Measurements from ENCODE around the gene GDAP1L1.
A peak's percentile ranks its signal among the peaks of the same experiment; 100 is the strongest.
"Not testable (repeated sequence)": the region's sequence is repeated elsewhere in the genome, so short reads cannot be mapped to it uniquely, and the experiment has no call there.

GDAP1L1 gene

GRCh38 chr20:44219791-44220190, 27.3 kb upstream of the GDAP1L1 start:
- no peak for DNase-seq (ENCODE audit: low read depth)

GRCh38 chr20:44221368-44221954, 25.6 kb upstream of the GDAP1L1 start:
- DNase-seq (ENCODE audit: low read depth): no peak

GRCh38 chr20:44222027-44222426, 25.1 kb upstream of the GDAP1L1 start:
- DNase-seq (ENCODE audit: low read depth): no peak

GRCh38 chr20:44222633-44223368, 24.3 kb upstream of the GDAP1L1 start:
- DNase-seq (ENCODE audit: low read depth): no peak

GRCh38 chr20:44223721-44224120, 23.4 kb upstream of the GDAP1L1 start:
- DNase-seq (ENCODE audit: low read depth): no peak

- DNase-seq (ENCODE audit: low read depth): no peak
These were observed 22.5 kb upstream of the GDAP1L1 start for GRCh38 chr20:44224637-44225036.

- DNase-seq (ENCODE audit: low read depth): no peak
These were observed 18.4 kb upstream of the GDAP1L1 start for GRCh38 chr20:44228465-44229258.

- no peak for DNase-seq (ENCODE audit: low read depth)
These were observed 15.9 kb upstream of the GDAP1L1 start for GRCh38 chr20:44231193-44231592.

- no peak for DNase-seq (ENCODE audit: low read depth)
These were observed 15.2 kb upstream of the GDAP1L1 start for GRCh38 chr20:44231713-44232468.

GRCh38 chr20:44232469-44232856, 14.6 kb upstream of the GDAP1L1 start:
- DNase-seq (ENCODE audit: low read depth): not testable (repeated sequence)

- no peak for DNase-seq (ENCODE audit: low read depth)
These were observed 13.6 kb upstream of the GDAP1L1 start for GRCh38 chr20:44233436-44234016.

GRCh38 chr20:44234566-44235317, 12.4 kb upstream of the GDAP1L1 start:
- no peak for DNase-seq (ENCODE audit: low read depth)

GRCh38 chr20:44235702-44236101, 11.4 kb upstream of the GDAP1L1 start:
- no peak for DNase-seq (ENCODE audit: low read depth)

GRCh38 chr20:44236840-44237239, 10.3 kb upstream of the GDAP1L1 start:
- DNase-seq (ENCODE audit: low read depth): not testable (repeated sequence)

GRCh38 chr20:44241796-44242195, 5.3 kb upstream of the GDAP1L1 start:
- no peak for DNase-seq (ENCODE audit: low read depth)

- DNase-seq (ENCODE audit: low read depth): no peak
These were observed 1.1 kb upstream of the GDAP1L1 start for GRCh38 chr20:44245977-44246376.

GRCh38 chr20:44247586-44248409, 690 bp downstream of the GDAP1L1 start:
- peak; percentile 34 for DNase-seq (ENCODE audit: low read depth)

GRCh38 chr20:44248410-44248759, 1.3 kb downstream of the GDAP1L1 start:
- no peak for DNase-seq (ENCODE audit: low read depth)

GRCh38 chr20:44251284-44251683, 4.2 kb downstream of the GDAP1L1 start:
- DNase-seq (ENCODE audit: low read depth): no peak

GRCh38 chr20:44253528-44253927, 6.4 kb downstream of the GDAP1L1 start:
- no peak for DNase-seq (ENCODE audit: low read depth)

All from CMK (cell line).